ENCODE data around the gene WIF1. TPM values are rescaled to one million over a fixed set of nuclear protein-coding genes. Genes with fewer than 3 reads are reported as not detected.
A peak's percentile ranks its signal among the peaks of the same experiment; 100 is the strongest.

WIF1 gene
- total RNA-seq (not detected), total RNA-seq (0 reads per million in 2 donors)

- peaks cover 3% of the 10 kb centered on the region for H3K4me1 Mint-ChIP-seq
- peaks cover 44% of the 10 kb centered on the region for H3K27me3 Mint-ChIP-seq
- H3K36me3 Mint-ChIP-seq (ENCODE audit: low read depth): no peaks in the 10 kb centered on the region
- H3K27ac Mint-ChIP-seq: no peak within 1 kb of the TSS
- ATAC-seq: peak; percentile 68
- DNase-seq: no peak
- peak within 1 kb of the TSS; percentile 78 for H3K4me3 Mint-ChIP-seq
- H3K9me3 ChIP-seq (ENCODE audit: control insufficient read depth, low read length, poor library complexity, severe bottlenecking): no peaks in the 10 kb centered on the region
These were observed at the start of gene WIF1 for GRCh38 chr12:65121049-65121955. Gene WIF1 (minus strand): TSS chr12:65121305. CDS start chr12:65121191, 114 bp downstream.

- Mint-ChIP-seq H3K27me3 (no peaks in the 10 kb centered on the region), H3K4me3 (peak overlapping the region; percentile 99), H3K4me1 (peaks cover 28% of the 10 kb centered on the region), H3K36me3 (ENCODE audit: low read depth) (peaks cover 3% of the 10 kb centered on the region), H3K27ac (peak overlapping the region; percentile 98)
- no peaks in the 10 kb centered on the region for H3K9me3 ChIP-seq (ENCODE audit: control insufficient read depth, low read length, poor library complexity, severe bottlenecking)
- DNase-seq (peak; percentile 40 to 59 (median 57)), ATAC-seq (peak; percentile 32)
These were observed 49.2 kb upstream of the WIF1 start for GRCh38 chr12:65170209-65170881.

GRCh38 chr12:65169320-65170208 lies 48.5 kb upstream of the WIF1 start, which contains the start of gene LEMD3:
Gene LEMD3 (plus strand): TSS chr12:65169583. CDS start chr12:65169597, 14 bp downstream.
- H3K27me3 Mint-ChIP-seq: no peaks in the 10 kb centered on the region
- peaks cover 28% of the 10 kb centered on the region for H3K4me1 Mint-ChIP-seq
- peaks cover 3% of the 10 kb centered on the region for H3K36me3 Mint-ChIP-seq (ENCODE audit: low read depth)
- peak within 1 kb of the TSS; percentile 98 for H3K27ac Mint-ChIP-seq
- H3K4me3 Mint-ChIP-seq: peak within 1 kb of the TSS; percentile 99
- DNase-seq (peak; percentile 92 to 93 (median 92)), ATAC-seq (peak; percentile 95)
- H3K9me3 ChIP-seq (ENCODE audit: control insufficient read depth, low read length, poor library complexity, severe bottlenecking): no peaks in the 10 kb centered on the region

GRCh38 chr12:65168681-65169319 lies 47.7 kb upstream of the WIF1 start:
- peaks cover 3% of the 10 kb centered on the region for H3K36me3 Mint-ChIP-seq (ENCODE audit: low read depth)
- ATAC-seq (peak; percentile 1), DNase-seq (no peak)
- H3K27me3 Mint-ChIP-seq: no peaks in the 10 kb centered on the region
- peaks cover 28% of the 10 kb centered on the region for H3K4me1 Mint-ChIP-seq
- H3K27ac Mint-ChIP-seq: peak overlapping the region; percentile 98
- no peaks in the 10 kb centered on the region for H3K9me3 ChIP-seq (ENCODE audit: control insufficient read depth, low read length, poor library complexity, severe bottlenecking)
- H3K4me3 Mint-ChIP-seq: peak overlapping the region; percentile 99

GRCh38 chr12:65164774-65165173 lies 43.7 kb upstream of the WIF1 start:
- ATAC-seq: no peak
- Mint-ChIP-seq H3K27ac (no peak overlapping the region), H3K27me3 (peaks cover 35% of the 10 kb centered on the region), H3K4me3 (no peak overlapping the region), H3K36me3 (ENCODE audit: low read depth) (peaks cover 10% of the 10 kb centered on the region), H3K4me1 (peaks cover 6% of the 10 kb centered on the region)
- no peaks in the 10 kb centered on the region for H3K9me3 ChIP-seq (ENCODE audit: control insufficient read depth, low read length, poor library complexity, severe bottlenecking)
- DNase-seq: no peak

- Mint-ChIP-seq H3K4me1 (peaks cover 3% of the 10 kb centered on the region), H3K27me3 (peaks cover 38% of the 10 kb centered on the region), H3K36me3 (ENCODE audit: low read depth) (peaks cover 6% of the 10 kb centered on the region), H3K27ac (no peak overlapping the region), H3K4me3 (no peak overlapping the region)
- ATAC-seq (no peak), DNase-seq (no peak)
- H3K9me3 ChIP-seq (ENCODE audit: control insufficient read depth, low read length, poor library complexity, severe bottlenecking): no peaks in the 10 kb centered on the region
These were observed 43.1 kb upstream of the WIF1 start for GRCh38 chr12:65164244-65164643.

GRCh38 chr12:65162609-65163008 lies 41.5 kb upstream of the WIF1 start:
- Mint-ChIP-seq H3K27ac (no peak overlapping the region), H3K4me1 (no peaks in the 10 kb centered on the region), H3K36me3 (ENCODE audit: low read depth) (peaks cover 6% of the 10 kb centered on the region), H3K27me3 (peaks cover 38% of the 10 kb centered on the region), H3K4me3 (no peak overlapping the region)
- ATAC-seq (no peak), DNase-seq (no peak)
- no peaks in the 10 kb centered on the region for H3K9me3 ChIP-seq (ENCODE audit: control insufficient read depth, low read length, poor library complexity, severe bottlenecking)

GRCh38 chr12:65157091-65157490 lies 36.0 kb upstream of the WIF1 start:
- peaks cover 35% of the 10 kb centered on the region for H3K27me3 Mint-ChIP-seq
- H3K4me3 Mint-ChIP-seq: peak overlapping the region; percentile 62
- H3K36me3 Mint-ChIP-seq (ENCODE audit: low read depth): peaks cover 6% of the 10 kb centered on the region
- ATAC-seq: no peak
- H3K4me1 Mint-ChIP-seq: peaks cover 13% of the 10 kb centered on the region
- no peaks in the 10 kb centered on the region for H3K9me3 ChIP-seq (ENCODE audit: control insufficient read depth, low read length, poor library complexity, severe bottlenecking)
- no peak for DNase-seq
- peak overlapping the region; percentile 51 for H3K27ac Mint-ChIP-seq

- H3K9me3 ChIP-seq (ENCODE audit: control insufficient read depth, low read length, poor library complexity, severe bottlenecking): no peaks in the 10 kb centered on the region
- H3K27me3 Mint-ChIP-seq: peaks cover 36% of the 10 kb centered on the region
- peaks cover 6% of the 10 kb centered on the region for H3K36me3 Mint-ChIP-seq (ENCODE audit: low read depth)
- H3K4me1 Mint-ChIP-seq: peaks cover 13% of the 10 kb centered on the region
- ATAC-seq (peak; percentile 59), DNase-seq (no peak)
- peak overlapping the region; percentile 51 for H3K27ac Mint-ChIP-seq
- H3K4me3 Mint-ChIP-seq: peak overlapping the region; percentile 62
These were observed 35.3 kb upstream of the WIF1 start for GRCh38 chr12:65156366-65156841.

GRCh38 chr12:65155784-65156183 lies 34.7 kb upstream of the WIF1 start:
- H3K9me3 ChIP-seq (ENCODE audit: control insufficient read depth, low read length, poor library complexity, severe bottlenecking): no peaks in the 10 kb centered on the region
- Mint-ChIP-seq H3K27ac (peak overlapping the region; percentile 51), H3K36me3 (ENCODE audit: low read depth) (peaks cover 4% of the 10 kb centered on the region), H3K4me3 (no peak overlapping the region), H3K4me1 (peaks cover 13% of the 10 kb centered on the region), H3K27me3 (peaks cover 35% of the 10 kb centered on the region)
- DNase-seq: no peak
- no peak for ATAC-seq

GRCh38 chr12:65152596-65152995 lies 31.5 kb upstream of the WIF1 start:
- Mint-ChIP-seq H3K27ac (no peak overlapping the region), H3K4me3 (no peak overlapping the region), H3K27me3 (peaks cover 32% of the 10 kb centered on the region), H3K4me1 (peaks cover 13% of the 10 kb centered on the region), H3K36me3 (ENCODE audit: low read depth) (no peaks in the 10 kb centered on the region)
- ATAC-seq: no peak
- no peak for DNase-seq
- H3K9me3 ChIP-seq (ENCODE audit: control insufficient read depth, low read length, poor library complexity, severe bottlenecking): no peaks in the 10 kb centered on the region

GRCh38 chr12:65152012-65152411 lies 30.9 kb upstream of the WIF1 start:
- ATAC-seq: no peak
- no peaks in the 10 kb centered on the region for H3K9me3 ChIP-seq (ENCODE audit: control insufficient read depth, low read length, poor library complexity, severe bottlenecking)
- Mint-ChIP-seq H3K27me3 (peaks cover 32% of the 10 kb centered on the region), H3K4me1 (peaks cover 13% of the 10 kb centered on the region), H3K27ac (no peak overlapping the region), H3K4me3 (no peak overlapping the region), H3K36me3 (ENCODE audit: low read depth) (no peaks in the 10 kb centered on the region)
- no peak for DNase-seq

All from T-helper 17 cell (primary cell).